ENCODE results near the gene VOPP1.

Gene VOPP1

DNA sequence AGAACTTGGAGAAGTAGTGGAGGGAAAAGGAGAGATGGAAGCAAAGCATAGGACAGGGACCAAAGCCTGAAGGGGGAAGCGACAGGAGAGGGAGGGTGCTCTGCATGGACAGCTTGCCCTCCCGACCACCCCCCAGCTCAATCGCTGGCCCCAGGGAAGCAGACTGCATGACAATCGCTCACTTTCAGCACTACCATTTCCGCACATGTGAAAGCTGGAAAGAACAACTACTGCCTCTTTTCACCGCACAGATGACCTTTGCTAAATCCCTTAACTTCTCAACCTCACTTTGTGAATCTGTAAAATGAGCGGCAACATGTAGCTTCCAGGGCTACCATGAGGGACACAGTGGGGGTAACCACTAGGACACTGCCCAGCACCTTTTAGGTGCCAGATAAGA lies 17.1 kb downstream of the VOPP1 start:
- peaks cover 73 to 96% of the 10 kb centered on the region in 2 donors for H3K4me1 Mint-ChIP-seq
- H3K27ac Mint-ChIP-seq: peak overlapping the region; percentile 59
- ATAC-seq (replicated peaks) (no peak), DNase-seq (no peak)
- H3K9me3 Mint-ChIP-seq: no peaks in the 10 kb centered on the region
- H3K4me3 Mint-ChIP-seq: no peak overlapping the region
- no peaks in the 10 kb centered on the region for H3K27me3 Mint-ChIP-seq
- peaks cover 42 to 76% of the 10 kb centered on the region in 2 donors for H3K36me3 Mint-ChIP-seq

DNA sequence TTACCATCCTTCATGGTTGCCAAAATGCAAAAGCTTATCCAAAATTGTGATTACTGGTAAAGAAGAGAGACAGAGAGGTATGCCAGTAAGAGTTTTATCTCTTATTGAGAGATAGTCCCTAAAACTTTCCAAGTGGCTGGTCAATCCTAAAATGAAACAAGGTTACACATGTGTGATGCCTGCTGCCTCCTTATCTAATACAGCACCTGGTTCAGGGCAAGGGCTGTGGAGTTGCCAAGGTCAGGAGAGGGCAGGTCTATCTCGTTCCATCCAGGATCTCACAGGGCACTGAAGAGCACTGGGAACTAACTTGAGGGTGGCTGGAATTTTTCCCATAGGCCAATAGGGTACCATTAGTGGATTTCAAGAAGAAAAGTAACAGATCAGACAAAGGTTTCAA lies 18.3 kb downstream of the VOPP1 start:
- Mint-ChIP-seq H3K27ac (peak overlapping the region; percentile 20), H3K9me3 (no peaks in the 10 kb centered on the region), H3K36me3 (peaks cover 49 to 75% of the 10 kb centered on the region in 2 donors), H3K4me3 (peak overlapping the region; percentile 41 to 51), H3K27me3 (no peaks in the 10 kb centered on the region), H3K4me1 (peaks cover 72 to 96% of the 10 kb centered on the region in 2 donors)
- no peak for DNase-seq
- ATAC-seq (replicated peaks): no peak

DNA sequence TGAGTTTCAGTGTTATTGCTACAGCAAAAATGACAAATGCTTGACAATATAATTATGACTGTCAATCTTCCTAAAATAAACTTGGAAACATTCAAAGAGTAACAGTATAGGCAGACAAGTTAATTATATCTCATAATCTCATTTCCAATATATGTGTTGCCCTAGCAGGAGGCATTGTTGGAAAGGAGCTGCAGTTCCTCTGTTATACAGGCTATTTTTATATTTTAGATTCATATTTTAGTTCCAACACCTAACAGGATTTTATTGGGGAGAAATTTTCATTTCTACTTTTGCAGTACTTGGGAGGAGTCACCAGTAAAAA lies 19.3 kb downstream of the VOPP1 start:
- H3K36me3 Mint-ChIP-seq: peaks cover 55 to 76% of the 10 kb centered on the region in 2 donors
- no peak overlapping the region for H3K4me3 Mint-ChIP-seq
- H3K27me3 Mint-ChIP-seq: no peaks in the 10 kb centered on the region
- H3K9me3 Mint-ChIP-seq: no peaks in the 10 kb centered on the region
- ATAC-seq (replicated peaks): no peak
- peaks cover 76 to 96% of the 10 kb centered on the region in 2 donors for H3K4me1 Mint-ChIP-seq
- no peak overlapping the region for H3K27ac Mint-ChIP-seq
- DNase-seq: no peak

DNA sequence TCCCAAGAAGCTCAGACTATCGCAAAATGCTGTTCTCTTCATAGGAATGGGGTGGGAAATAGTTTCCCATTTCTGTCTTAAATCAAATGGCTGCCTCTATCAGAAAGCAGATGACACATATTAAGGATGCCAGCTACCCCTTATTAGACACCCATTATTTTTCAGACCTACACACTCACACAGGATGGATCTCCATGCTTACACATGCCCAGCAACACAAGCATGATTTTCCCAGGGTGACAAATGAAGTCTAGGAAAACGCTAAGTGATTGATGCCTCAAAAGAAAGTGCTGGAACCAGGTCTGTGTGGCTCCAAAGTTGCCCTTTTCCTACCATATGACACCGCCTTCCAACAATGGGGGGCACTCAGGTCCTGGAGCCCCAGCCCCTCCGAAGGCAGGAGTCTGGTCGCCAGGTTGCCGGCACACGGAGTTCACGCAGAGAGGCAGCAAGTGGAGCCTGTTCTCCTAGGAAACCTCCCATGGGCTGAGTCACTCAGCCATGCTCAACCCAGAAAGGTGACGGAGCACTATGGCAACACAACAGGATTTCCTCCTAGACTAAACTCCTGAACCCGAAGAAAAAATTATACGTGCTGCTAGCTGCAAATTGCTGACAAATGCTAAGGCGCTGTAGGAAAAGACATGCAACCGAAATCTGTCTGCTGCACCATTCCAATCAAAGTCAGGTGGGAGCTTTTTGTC lies 19.8 kb downstream of the VOPP1 start:
- Mint-ChIP-seq H3K27me3 (no peaks in the 10 kb centered on the region), H3K9me3 (no peaks in the 10 kb centered on the region), H3K4me1 (peaks cover 75 to 96% of the 10 kb centered on the region in 2 donors), H3K36me3 (peaks cover 58 to 78% of the 10 kb centered on the region in 2 donors), H3K4me3 (peak overlapping the region in 1 of 2 donors; percentile 2), H3K27ac (peak overlapping the region; percentile 20)
- DNase-seq: no peak
- ATAC-seq (replicated peaks): no peak

DNA sequence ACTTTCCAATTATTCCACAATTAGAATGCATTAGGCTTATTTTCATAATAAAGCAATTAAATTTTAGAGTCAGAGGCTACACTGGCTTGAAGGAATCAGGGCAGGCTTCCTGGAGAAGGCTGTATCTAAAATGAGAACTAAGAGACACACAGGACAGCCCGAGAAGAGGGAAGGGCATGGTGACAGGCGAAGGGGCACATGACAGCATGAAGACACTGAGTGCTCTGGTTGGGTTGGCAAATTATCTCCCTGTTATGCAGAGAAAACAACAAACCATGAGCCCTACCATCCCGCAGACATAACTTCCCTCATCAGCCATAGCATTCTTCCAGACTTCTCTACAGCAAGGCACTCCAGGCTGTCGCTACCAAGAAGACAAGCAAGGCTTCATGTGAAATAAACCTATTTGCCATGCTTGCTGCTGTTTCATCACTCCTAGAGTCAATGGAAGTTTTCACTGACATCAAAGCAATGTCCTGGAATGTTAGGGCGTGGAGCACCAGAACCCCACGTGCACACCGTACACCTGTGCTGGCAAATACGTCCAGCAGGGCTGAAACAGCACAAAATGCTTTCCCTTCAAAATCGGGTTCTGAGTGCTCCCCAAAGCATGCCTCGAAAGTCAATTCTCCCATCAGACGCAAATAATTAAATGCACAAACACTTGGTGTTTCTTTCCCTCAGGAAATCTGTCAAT lies 21.3 kb downstream of the VOPP1 start:
- peaks cover 72 to 96% of the 10 kb centered on the region in 2 donors for H3K4me1 Mint-ChIP-seq
- ATAC-seq (replicated peaks) (no peak), DNase-seq (no peak)
- no peaks in the 10 kb centered on the region for H3K27me3 Mint-ChIP-seq
- H3K36me3 Mint-ChIP-seq: peaks cover 54 to 67% of the 10 kb centered on the region in 2 donors
- peak overlapping the region in 1 of 2 donors; percentile 25 for H3K4me3 Mint-ChIP-seq
- H3K9me3 Mint-ChIP-seq: no peaks in the 10 kb centered on the region
- H3K27ac Mint-ChIP-seq: peak overlapping the region; percentile 51

DNA sequence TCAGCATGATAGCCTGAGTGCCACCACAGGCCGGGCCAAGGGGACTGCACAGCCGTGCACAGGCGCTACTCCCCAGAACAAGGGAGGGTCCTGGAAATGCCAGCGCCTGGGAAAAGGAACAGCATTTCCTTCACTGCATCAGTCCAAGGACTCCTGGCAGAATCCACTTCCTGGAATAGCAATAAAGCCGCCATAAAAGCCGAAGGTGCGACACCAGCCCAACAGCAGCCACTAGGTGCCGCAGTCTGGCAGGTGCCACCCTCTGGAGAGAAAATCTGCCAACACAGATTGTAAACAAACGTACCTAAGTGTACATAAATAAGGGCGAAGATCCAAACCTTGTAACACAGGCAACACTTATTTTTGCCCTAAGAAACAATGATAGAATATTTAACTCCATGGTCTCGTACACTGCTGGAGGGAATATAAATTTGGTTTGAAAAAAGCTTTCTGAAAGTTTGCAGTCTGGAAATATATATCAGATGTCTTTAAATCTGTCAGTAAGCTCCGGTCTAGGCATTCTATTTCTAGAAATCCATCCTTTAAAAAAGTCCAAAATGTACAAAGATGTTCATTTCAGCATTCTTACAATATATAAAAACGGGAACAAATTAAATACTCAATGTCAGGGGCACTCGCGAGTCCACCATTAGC lies 22.2 kb downstream of the VOPP1 start:
- DNase-seq: no peak
- Mint-ChIP-seq H3K4me1 (peaks cover 71 to 96% of the 10 kb centered on the region in 2 donors), H3K36me3 (peaks cover 47 to 59% of the 10 kb centered on the region in 2 donors), H3K9me3 (no peaks in the 10 kb centered on the region), H3K27me3 (no peaks in the 10 kb centered on the region), H3K4me3 (peak overlapping the region; percentile 48 to 58), H3K27ac (peak overlapping the region; percentile 89)
- no peak for ATAC-seq (replicated peaks)

DNA sequence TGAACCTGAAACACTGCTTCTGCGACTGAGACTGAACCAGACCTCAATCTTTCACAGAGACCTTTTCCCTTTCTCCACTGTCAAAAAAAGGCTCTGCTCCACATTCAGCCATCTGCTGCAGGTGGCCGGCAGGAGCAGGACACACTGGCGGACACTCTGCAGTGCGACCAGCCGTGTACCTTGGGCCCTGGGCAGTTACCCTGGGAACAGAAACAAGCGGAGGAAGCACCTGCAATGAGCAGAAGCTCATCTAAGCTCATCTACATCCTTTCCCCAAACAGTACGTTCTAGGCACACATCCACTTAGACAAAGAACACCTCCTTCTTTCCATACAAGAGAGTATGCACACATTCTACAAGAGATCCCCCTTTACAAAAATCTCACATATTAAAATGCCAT lies 22.8 kb downstream of the VOPP1 start:
- no peak for DNase-seq
- peak overlapping the region; percentile 89 for H3K27ac Mint-ChIP-seq
- H3K4me1 Mint-ChIP-seq: peaks cover 69 to 96% of the 10 kb centered on the region in 2 donors

DNA sequence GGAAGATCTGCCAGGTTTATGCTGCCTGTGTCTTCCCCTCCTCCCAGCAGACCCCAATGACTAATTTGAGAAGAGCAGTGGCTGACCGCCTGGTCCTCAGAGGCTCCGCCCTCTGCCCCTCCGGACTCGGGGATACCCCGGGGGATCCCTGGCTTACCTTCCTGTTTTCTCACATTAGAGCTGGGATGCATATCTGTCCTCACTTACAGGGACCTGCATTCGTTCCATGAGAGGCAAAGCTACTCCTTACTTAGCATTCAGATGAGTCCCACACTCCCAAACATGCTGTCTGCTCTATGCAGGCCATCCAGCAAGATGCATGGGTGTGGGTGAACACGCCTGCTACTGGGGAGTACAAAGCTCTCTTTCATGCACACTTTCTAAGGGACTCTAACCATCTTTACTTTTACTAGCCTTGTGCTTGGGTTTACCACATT lies 24.0 kb downstream of the VOPP1 start:
- peak; percentile 49 to 62 for ATAC-seq (replicated peaks)
- peak overlapping the region; percentile 58 to 79 for H3K4me3 Mint-ChIP-seq
- H3K27ac Mint-ChIP-seq: peak overlapping the region; percentile 83
- DNase-seq: no peak
- H3K36me3 Mint-ChIP-seq: peaks cover 47 to 55% of the 10 kb centered on the region in 2 donors
- peaks cover 66 to 96% of the 10 kb centered on the region in 2 donors for H3K4me1 Mint-ChIP-seq
- H3K27me3 Mint-ChIP-seq: no peaks in the 10 kb centered on the region
- H3K9me3 Mint-ChIP-seq: no peaks in the 10 kb centered on the region

More for the DNA sequence above, 22.8 kb downstream of the VOPP1 start:
- H3K27me3 Mint-ChIP-seq: no peaks in the 10 kb centered on the region
- H3K36me3 Mint-ChIP-seq: peaks cover 45 to 57% of the 10 kb centered on the region in 2 donors
- no peaks in the 10 kb centered on the region for H3K9me3 Mint-ChIP-seq
- ATAC-seq (replicated peaks): peak; percentile 35 to 38
- peak overlapping the region; percentile 48 to 58 for H3K4me3 Mint-ChIP-seq

DNA sequence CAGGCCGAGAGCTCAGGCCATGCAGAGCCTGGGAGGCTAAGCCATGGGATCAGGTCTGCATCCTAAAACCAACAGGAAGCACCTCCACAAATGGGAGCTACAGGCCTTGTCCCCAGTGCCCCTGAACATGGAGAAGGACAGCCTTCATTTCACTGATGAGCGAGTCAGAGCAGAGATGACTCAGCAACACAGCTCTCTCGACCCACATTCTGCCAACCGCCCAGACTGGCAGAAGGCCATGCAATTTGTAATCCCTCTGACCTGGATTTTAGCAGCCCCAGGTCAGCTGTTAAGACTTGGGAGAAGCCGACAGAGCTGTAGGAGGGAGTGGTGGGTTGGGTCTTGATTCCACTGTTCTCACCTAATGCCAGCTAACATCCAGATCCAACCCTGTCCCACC lies 25.5 kb downstream of the VOPP1 start:
- Mint-ChIP-seq H3K4me3 (peak overlapping the region in 1 of 2 donors; percentile 25), H3K27me3 (no peaks in the 10 kb centered on the region), H3K27ac (peak overlapping the region; percentile 75), H3K9me3 (no peaks in the 10 kb centered on the region), H3K36me3 (peaks cover 50 to 55% of the 10 kb centered on the region in 2 donors), H3K4me1 (peaks cover 60 to 92% of the 10 kb centered on the region in 2 donors)
- DNase-seq (no peak), ATAC-seq (replicated peaks) (peak; percentile 73 to 75)

DNA sequence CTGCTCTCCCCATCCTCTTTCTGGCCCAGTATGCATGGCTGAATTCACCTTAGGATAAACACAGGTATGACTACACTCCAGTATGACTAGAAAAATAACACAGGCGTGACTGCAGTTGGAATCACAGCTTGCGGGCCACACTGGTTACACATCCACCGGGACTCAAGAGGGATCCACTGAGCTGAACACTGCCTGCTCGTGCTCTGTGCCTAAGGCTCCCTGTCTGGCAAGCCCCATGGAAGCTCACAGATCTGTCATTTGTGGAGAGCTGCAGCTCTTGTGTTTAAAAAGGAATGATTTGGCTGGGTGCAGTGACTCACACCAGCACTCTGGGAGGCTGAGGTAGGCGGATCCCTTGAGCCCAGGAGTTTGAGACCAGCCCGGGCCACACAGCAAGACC lies 26.8 kb downstream of the VOPP1 start:
- Mint-ChIP-seq H3K4me1 (peaks cover 61 to 81% of the 10 kb centered on the region in 2 donors), H3K36me3 (peaks cover 42 to 49% of the 10 kb centered on the region in 2 donors), H3K4me3 (peak overlapping the region in 1 of 2 donors; percentile 29), H3K9me3 (no peaks in the 10 kb centered on the region), H3K27ac (peak overlapping the region; percentile 73), H3K27me3 (no peaks in the 10 kb centered on the region)
- DNase-seq (no peak), ATAC-seq (replicated peaks) (no peak)

DNA sequence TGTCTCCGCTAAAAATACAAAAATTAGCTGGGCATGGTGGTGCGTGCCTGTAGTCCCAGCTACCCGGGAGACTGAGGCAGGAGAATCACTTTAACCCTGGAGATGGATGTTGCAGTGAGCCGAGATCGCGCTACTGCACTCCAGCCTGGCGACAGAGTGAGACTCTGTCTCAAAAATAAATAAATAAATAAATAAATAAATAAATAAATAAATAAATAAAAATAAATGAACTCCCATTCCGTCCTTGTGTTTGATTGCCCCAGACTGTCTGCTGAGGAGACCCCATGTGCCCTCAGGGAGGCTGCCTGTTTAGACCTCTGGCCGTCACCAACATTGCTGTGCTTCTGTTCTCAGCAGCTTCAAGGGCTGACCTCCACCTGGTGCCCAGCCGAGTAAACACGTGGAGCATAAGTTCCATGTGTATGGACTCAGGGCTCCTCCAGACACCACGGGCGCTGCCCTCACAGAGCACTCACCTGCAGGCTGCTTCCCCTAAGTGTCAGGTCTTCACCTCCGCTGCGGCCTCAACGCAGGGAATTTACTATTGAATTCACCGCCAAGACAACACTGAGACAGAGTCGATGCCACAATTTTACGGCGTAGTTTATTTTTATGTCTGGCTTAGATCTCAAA lies 32.0 kb downstream of the VOPP1 start:
- Mint-ChIP-seq H3K27ac (no peak overlapping the region), H3K4me3 (no peak overlapping the region), H3K4me1 (peaks cover 63 to 77% of the 10 kb centered on the region in 2 donors), H3K27me3 (no peaks in the 10 kb centered on the region), H3K9me3 (peaks cover 2 to 8% of the 10 kb centered on the region in 2 donors), H3K36me3 (peaks cover 50 to 74% of the 10 kb centered on the region in 2 donors)
- no peak for DNase-seq
- ATAC-seq (replicated peaks): no peak

DNA sequence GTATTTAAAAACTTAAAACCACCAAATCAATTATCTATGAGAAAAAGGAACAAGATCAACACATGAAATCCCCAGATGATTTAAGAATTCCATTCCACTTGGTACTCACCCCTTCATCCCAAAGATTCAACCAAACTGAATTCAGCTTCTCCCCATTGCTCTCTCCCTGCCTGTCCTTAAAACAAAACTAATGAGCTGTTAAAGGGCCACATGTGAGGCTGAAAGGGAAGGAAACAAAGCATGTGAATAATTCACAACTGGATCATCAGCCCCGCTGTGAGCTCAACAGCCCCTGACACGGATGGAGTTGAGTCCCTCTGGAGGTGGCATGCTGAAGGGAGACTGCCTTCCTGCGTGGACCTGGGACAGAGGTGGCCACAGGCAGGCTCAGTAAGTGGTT lies 32.9 kb downstream of the VOPP1 start:
- peaks cover 63 to 77% of the 10 kb centered on the region in 2 donors for H3K4me1 Mint-ChIP-seq
- DNase-seq: no peak
- peak overlapping the region in 1 of 2 donors; percentile 19 for H3K4me3 Mint-ChIP-seq
- no peaks in the 10 kb centered on the region for H3K27me3 Mint-ChIP-seq
- peaks cover 45 to 70% of the 10 kb centered on the region in 2 donors for H3K36me3 Mint-ChIP-seq
- H3K27ac Mint-ChIP-seq: peak overlapping the region; percentile 76
- no peak for ATAC-seq (replicated peaks)
- peaks cover 2 to 8% of the 10 kb centered on the region in 2 donors for H3K9me3 Mint-ChIP-seq

DNA sequence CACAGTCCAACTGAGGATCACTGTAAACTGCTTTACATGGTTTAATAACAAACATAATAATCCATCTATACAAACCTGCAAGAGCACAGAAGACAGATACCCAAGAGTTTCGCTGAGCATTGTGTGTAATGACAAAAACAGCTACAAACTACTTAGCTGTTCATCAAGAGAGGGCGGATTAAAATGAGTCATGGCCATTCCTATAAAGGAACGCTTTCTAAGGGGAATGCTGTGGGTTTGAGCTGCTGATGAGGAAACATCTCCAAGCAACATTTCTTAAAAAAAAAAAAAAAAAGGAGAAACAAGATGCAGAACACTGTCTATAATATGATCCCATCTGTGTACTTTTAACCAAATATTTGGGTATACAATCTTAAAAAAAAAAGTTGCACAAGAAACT lies 33.8 kb downstream of the VOPP1 start:
- H3K4me3 Mint-ChIP-seq: peak overlapping the region; percentile 60 to 74
- peak overlapping the region; percentile 99 for H3K27ac Mint-ChIP-seq
- H3K27me3 Mint-ChIP-seq: no peaks in the 10 kb centered on the region
- ATAC-seq (replicated peaks) (no peak), DNase-seq (no peak)
- peaks cover 37 to 62% of the 10 kb centered on the region in 2 donors for H3K36me3 Mint-ChIP-seq
- peaks cover 2 to 8% of the 10 kb centered on the region in 2 donors for H3K9me3 Mint-ChIP-seq
- peaks cover 63 to 77% of the 10 kb centered on the region in 2 donors for H3K4me1 Mint-ChIP-seq

DNA sequence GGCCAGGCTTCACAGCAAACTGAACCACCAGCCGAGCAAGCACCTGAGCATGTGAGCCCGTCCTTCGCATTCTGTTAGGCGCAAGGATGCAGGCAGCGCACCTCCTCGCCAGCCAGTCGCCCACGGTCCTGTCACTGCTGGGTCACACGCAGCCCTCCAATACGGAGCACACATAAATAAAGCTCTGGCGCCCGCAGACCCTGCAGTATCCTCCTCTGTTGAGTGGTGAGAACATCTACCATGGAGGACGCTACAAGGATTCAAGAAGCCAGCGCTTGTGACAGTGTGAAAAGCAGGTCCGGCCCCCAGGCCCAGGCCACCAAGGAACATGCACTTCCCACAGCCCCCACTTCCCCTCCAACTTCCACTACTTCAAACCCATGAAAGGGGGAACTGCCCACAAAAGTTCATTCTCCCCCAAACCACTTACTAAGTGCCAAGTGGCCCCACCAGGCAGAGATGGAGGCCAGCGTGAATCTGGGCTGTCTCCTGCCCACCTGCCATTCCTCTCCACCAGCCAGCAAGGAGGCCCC lies 34.8 kb downstream of the VOPP1 start:
- peak overlapping the region; percentile 66 to 84 for H3K4me3 Mint-ChIP-seq
- H3K27ac Mint-ChIP-seq: peak overlapping the region; percentile 99
- peaks cover 36 to 68% of the 10 kb centered on the region in 2 donors for H3K36me3 Mint-ChIP-seq
- ATAC-seq (replicated peaks): no peak
- no peak for DNase-seq
- H3K9me3 Mint-ChIP-seq: peaks cover 2 to 8% of the 10 kb centered on the region in 2 donors
- H3K4me1 Mint-ChIP-seq: peaks cover 72 to 83% of the 10 kb centered on the region in 2 donors
- H3K27me3 Mint-ChIP-seq: no peaks in the 10 kb centered on the region
